NT2/D1 (cell line): ENCODE results near the gene KIF1A.
"Not testable (repeated sequence)": the region's sequence is repeated elsewhere in the genome, so short reads cannot be mapped to it uniquely, and the experiment has no call there.

Experiments used
- YY1 ChIP-seq: IDR thresholded peaks from 2 replicates; pipeline ENCODE4 v1.6.1; 2011; ENCODE audit not compliant: insufficient read length, insufficient read depth
- ZNF274 ChIP-seq: IDR thresholded peaks from 2 replicates; pipeline ENCODE4 v1.6.1; 2011; ENCODE audit warnings: mild to moderate bottlenecking, low read depth, low read length

GRCh38 chr2:240698852-240699561, 121.0 kb downstream of the KIF1A start:
- TF ChIP-seq ZNF274, YY1: not testable (repeated sequence)
